Measurements from ENCODE around the gene CCM2. TPM values are rescaled to one million over a fixed set of nuclear protein-coding genes. Genes with fewer than 3 reads are reported as not detected.

CCM2 gene
- total and polyA plus RNA-seq, 8 donors, result 1.8 to 39.0 (median 26.6) TPM

DNA sequence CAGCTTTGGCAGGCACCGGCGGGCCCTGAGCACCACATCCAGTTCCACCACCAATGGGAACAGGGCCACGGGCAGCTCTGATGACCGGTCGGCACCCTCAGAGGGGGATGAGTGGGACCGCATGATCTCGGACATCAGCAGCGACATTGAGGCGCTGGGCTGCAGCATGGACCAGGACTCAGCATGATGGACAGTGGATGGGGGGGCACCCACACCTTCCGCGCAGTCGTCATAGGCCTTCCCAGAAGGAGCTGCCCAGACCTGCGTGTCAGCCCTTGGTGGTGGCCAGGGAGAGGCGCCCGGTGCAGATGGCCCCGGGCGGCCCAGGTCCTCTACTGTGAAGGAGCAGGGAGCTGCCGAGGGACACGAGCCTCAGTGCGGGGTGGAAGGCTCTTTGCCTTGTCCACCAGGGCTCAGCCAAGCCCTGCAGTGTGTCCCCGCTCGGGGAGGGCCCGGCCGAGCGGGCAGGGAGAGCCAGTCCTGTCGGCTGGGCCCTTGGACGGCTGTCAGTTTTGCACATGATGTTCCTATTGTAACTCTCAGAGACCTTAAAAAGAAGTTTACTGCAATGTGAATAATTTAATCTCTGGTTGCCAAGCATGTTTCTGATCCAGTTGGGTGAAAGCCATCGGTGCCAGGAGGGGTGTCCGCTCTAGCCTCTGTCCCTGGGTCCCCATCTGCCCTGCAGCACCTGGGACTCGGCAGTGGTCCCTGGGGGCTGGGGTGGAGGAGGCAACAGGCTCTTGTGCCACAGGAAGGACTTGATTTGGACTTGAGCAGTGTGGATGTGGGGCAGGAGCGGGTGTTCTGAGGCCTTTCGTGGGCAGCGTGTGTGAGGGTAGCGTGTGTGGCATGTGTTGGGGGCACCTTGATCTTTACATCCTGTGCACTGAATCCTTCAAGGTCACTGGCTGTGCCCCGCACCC is 76.1 kb downstream of the CCM2 start:
- peaks cover 52 to 75% (median 71%) of the 10 kb centered on the region in 4 donors for H3K36me3 ChIP-seq
- no peak overlapping the region for H3K4me3 ChIP-seq
- TF ChIP-seq, protein P1, sequence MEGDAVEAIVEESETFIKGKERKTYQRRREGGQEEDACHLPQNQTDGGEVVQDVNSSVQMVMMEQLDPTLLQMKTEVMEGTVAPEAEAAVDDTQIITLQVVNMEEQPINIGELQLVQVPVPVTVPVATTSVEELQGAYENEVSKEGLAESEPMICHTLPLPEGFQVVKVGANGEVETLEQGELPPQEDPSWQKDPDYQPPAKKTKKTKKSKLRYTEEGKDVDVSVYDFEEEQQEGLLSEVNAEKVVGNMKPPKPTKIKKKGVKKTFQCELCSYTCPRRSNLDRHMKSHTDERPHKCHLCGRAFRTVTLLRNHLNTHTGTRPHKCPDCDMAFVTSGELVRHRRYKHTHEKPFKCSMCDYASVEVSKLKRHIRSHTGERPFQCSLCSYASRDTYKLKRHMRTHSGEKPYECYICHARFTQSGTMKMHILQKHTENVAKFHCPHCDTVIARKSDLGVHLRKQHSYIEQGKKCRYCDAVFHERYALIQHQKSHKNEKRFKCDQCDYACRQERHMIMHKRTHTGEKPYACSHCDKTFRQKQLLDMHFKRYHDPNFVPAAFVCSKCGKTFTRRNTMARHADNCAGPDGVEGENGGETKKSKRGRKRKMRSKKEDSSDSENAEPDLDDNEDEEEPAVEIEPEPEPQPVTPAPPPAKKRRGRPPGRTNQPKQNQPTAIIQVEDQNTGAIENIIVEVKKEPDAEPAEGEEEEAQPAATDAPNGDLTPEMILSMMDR (IDR thresholded peaks at IDR 0.05), result no peak
- no peak for TF ChIP-seq POLR2AphosphoS5 (IDR thresholded peaks at IDR 0.05)
- TF ChIP-seq EP300 (IDR thresholded peaks at IDR 0.05), result no peak
- TF ChIP-seq POLR2A (IDR thresholded peaks at IDR 0.05), result no peak
- H3K27me3 ChIP-seq, result no peaks in the 10 kb centered on the region
- no peaks in the 10 kb centered on the region for H3K4me1 ChIP-seq
- H3K9me3 ChIP-seq, result no peaks in the 10 kb centered on the region
- DNase-seq, result no peak
- intact Hi-C loops (cut with DNase I; ENCODE audit: low total_unique reads), result no loop called here
- H3K27ac ChIP-seq, result no peak overlapping the region
- 91 to 95% (median 94%) methylated on average over 4 to 35 of the region's 35 CpGs for WGBS, 5 donors

DNA sequence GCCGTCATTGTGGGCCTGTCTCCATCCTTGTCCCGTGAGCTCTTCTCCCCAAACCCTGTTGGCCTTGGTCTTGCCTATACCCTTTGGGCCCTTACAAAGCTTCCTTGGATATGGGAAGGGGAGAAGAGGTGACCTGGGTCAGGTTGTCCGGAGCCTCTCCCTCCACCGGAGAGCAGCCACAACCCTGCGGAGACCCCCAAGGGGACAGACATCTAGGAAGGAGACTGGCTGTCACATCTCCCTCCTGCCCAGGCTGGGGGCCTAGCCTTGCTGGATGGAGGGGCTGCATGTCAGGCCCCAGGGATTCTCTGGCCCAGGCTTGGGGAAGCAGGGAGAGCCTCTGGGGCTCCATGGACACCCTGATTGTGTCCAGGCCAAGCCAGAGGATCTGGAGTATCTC is 76.9 kb downstream of the CCM2 start:
- H3K4me1 ChIP-seq, result no peaks in the 10 kb centered on the region
- intact Hi-C loops (cut with DNase I; ENCODE audit: low total_unique reads), result no loop called here
- no peaks in the 10 kb centered on the region for H3K27me3 ChIP-seq
- no peak overlapping the region for H3K27ac ChIP-seq
- 79 to 96% (median 93%) methylated on average over 4 to 5 of the region's 5 CpGs for WGBS, 5 donors
- peaks cover 47 to 66% (median 63%) of the 10 kb centered on the region in 4 donors for H3K36me3 ChIP-seq
- H3K4me3 ChIP-seq, result no peak overlapping the region
- no peaks in the 10 kb centered on the region for H3K9me3 ChIP-seq
- TF ChIP-seq POLR2AphosphoS5 (IDR thresholded peaks at IDR 0.05) (no peak), POLR2A (IDR thresholded peaks at IDR 0.05) (no peak), EP300 (IDR thresholded peaks at IDR 0.05) (no peak)
- TF ChIP-seq, protein P1 (IDR thresholded peaks at IDR 0.05), result no peak
- DNase-seq, result no peak

DNA sequence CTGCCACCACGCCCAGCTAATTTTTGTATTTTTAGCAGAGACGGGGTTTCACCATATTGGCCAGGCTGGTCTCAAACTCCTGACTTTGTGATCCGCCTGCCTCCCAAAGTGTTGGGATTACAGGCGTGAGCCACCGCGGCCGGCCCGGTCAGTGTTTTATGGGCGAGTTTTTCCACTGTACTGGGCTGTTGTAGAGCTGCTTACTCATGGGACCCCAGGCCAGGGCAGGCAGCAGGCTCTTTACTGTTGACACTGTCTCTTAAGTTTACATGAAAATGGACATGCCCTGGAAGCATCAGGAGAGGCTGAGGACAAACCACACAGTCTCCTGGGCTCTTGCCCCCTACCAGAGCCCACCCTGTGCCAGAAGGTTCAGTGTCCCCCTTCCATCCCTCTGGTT is 77.6 kb downstream of the CCM2 start:
- Histone ChIP-seq H3K9me3 (no peaks in the 10 kb centered on the region), H3K27ac (no peak overlapping the region), H3K36me3 (peaks cover 42 to 60% (median 56%) of the 10 kb centered on the region in 4 donors), H3K27me3 (no peaks in the 10 kb centered on the region), H3K4me3 (no peak overlapping the region), H3K4me1 (no peaks in the 10 kb centered on the region)
- TF ChIP-seq, protein P1 (IDR thresholded peaks at IDR 0.05), result no peak
- TF ChIP-seq POLR2A (IDR thresholded peaks at IDR 0.05) (no peak), EP300 (IDR thresholded peaks at IDR 0.05) (no peak), POLR2AphosphoS5 (IDR thresholded peaks at IDR 0.05) (no peak)
- DNase-seq, result no peak
- WGBS, 5 donors, result 86 to 96% (median 89%) methylated on average over 9 of the region's 9 CpGs
- intact Hi-C loops (cut with DNase I; ENCODE audit: low total_unique reads), result no loop called here

DNA sequence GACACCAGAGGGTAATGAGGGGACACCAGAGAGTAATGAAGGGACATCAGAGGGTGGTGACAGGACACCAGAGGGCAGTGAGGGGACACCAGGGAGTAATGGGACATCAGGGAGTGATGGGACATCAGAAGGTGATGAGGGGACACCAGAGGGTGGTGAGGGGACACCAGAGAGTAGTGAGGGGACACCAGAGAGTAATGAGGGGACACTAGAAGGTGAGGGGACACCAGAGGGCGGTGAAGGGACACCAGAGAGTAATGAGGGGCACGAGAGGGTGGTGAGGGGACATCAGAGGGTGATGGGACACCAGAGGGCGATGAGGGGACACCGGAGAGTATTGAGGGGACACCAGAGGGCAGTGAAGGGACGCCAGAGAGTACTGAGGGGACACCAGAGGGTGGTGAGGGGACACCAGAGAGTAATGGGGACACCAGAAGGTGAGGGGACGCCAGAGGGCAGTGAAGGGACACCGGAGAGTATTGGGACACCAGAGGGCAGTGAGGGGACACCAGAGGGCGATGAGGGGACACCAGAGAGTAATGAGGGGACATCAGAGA is 78.2 kb downstream of the CCM2 start:
- no peaks in the 10 kb centered on the region for H3K4me1 ChIP-seq
- TF ChIP-seq POLR2A (IDR thresholded peaks at IDR 0.05), result no peak
- no peak for TF ChIP-seq EP300 (IDR thresholded peaks at IDR 0.05)
- TF ChIP-seq POLR2AphosphoS5 (IDR thresholded peaks at IDR 0.05), result no peak
- TF ChIP-seq, protein P1 (IDR thresholded peaks at IDR 0.05), result no peak
- intact Hi-C loops (cut with DNase I; ENCODE audit: low total_unique reads), result no loop called here
- no peaks in the 10 kb centered on the region for H3K9me3 ChIP-seq
- no peaks in the 10 kb centered on the region for H3K27me3 ChIP-seq
- H3K36me3 ChIP-seq, result peaks cover 36 to 54% (median 50%) of the 10 kb centered on the region in 4 donors
- H3K27ac ChIP-seq, result no peak overlapping the region
- 68 to 83% (median 80%) methylated on average over 8 of the region's 8 CpGs for WGBS, 5 donors
- no peak for DNase-seq
- H3K4me3 ChIP-seq, result no peak overlapping the region
